SK-N-MC (cell line): ENCODE measurements around the gene MORN5.

Source experiments
- DNase-seq: peaks from one replicate; pipeline ENCODE4 v3.0.0-alpha.2; 2011; ENCODE audit warnings: low read depth, low spot score
- H3K27ac ChIP-seq: fragments of 200-600 bp; sonication (generic); 2 replicates; pipeline ENCODE4 v1.5.1; 2016; ENCODE audit warnings: mixed run types
- H3K36me3 ChIP-seq: fragments of 200-600 bp; sonication (generic); 2 replicates; pipeline ENCODE4 v1.6.1; 2017; ENCODE audit warnings: antibody characterized with exemption, low read length, mixed read lengths; ENCODE audit not compliant: insufficient read depth
- H3K4me3 ChIP-seq: fragments of 200-600 bp; sonication (generic); 2 replicates; pipeline ENCODE4 v1.5.1; 2016
- H3K9ac ChIP-seq: fragments of 200-600 bp; sonication (generic); 2 replicates; pipeline ENCODE4 v1.8.0; 2017; ENCODE audit warnings: mixed run types, mixed read lengths; ENCODE audit not compliant: insufficient read length
- H3K9me3 ChIP-seq: fragments of 200-600 bp; sonication (generic); 2 replicates; pipeline ENCODE4 v1.6.1; 2017; ENCODE audit warnings: low read depth, mild to moderate bottlenecking, antibody characterized with exemption, low read length, moderate library complexity, mixed read lengths
- EZH2 ChIP-seq: fragments of 200-600 bp; sonication (generic); IDR thresholded peaks from one replicate; pipeline ENCODE4 v1.6.1; 2017; ENCODE audit warnings: antibody characterized with exemption
- FOXP2 ChIP-seq: optimal IDR thresholded peaks from 2 replicates; pipeline ENCODE3; 2011; ENCODE audit warnings: mild to moderate bottlenecking, moderate library complexity; ENCODE audit not compliant: insufficient read depth; ENCODE audit errors: extremely low read length, control extremely low read depth
- POLR2AphosphoS5 ChIP-seq: IDR thresholded peaks from 2 replicates; pipeline ENCODE4 v1.6.1; 2012; ENCODE audit warnings: mild to moderate bottlenecking, low read depth, low read length, borderline replicate concordance

MORN5 gene

DNA sequence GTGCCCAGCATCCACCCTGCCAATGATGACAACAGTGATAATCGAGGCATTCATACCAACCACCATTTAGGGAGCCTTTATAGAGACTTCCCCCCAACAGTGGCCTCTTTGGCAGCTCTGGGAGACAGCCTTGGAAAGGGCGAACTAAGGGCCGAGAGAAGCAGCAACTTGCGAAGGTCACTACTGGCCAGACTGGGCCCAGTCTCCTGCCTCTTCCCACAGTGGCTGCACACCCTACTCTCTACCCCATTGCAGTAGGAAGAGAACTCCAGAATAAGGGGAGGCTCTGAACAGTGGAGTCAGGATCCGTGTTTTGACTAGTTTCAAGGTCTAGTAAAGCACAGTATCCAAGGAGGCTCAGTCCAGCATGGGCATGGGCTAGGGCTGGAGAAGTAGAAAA is 63.7 kb downstream of the MORN5 start:
- no peak for TF ChIP-seq FOXP2
- no peak for TF ChIP-seq POLR2AphosphoS5
- no peak for TF ChIP-seq EZH2
- no peak for DNase-seq
- Histone ChIP-seq H3K4me3 (no peak overlapping the region), H3K9ac (no peak overlapping the region), H3K9me3 (no peaks in the 10 kb centered on the region), H3K27ac (no peak overlapping the region), H3K36me3 (no peaks in the 10 kb centered on the region)

DNA sequence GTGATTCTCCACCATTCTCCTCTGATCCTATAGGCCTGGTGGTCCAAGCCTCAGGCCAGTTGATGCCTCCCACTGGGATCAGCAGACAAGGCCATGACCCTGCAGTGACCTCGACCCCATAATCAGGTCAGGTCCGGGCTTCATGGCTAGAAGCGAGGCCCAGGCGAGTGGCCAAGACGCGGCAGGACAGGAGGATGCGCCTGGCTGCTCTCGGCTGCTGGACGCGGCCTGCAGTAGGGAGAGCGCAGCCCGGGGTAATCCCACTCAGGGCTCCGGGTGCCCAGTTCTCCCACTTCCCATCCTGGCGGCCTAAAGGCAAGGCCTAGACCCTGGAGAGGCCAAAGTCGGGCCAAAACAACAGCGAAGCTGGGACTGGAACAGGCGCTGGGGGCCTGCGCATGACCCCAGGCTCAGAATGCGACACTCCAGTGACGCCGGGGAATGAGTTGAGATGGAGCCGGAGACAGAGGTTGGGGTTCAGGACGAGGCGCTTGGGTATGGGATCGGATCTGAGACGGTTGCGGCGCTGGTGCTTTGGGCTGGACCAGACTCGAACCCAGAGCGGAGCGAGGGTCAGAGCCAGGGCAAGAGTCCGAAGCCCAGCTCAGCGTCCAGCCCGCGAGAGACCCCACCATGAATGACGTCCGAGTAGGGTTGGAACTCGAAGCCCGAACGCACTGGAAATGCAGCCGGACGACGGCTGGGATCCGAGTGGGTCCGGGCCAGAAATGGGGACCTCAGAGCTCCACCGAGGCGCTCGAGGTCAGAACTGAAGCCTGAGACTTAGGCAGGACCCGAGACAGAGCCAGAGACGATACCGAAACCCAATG is 65.8 kb downstream of the MORN5 start:
- TF ChIP-seq EZH2 = no peak
- no peak for TF ChIP-seq POLR2AphosphoS5
- TF ChIP-seq FOXP2 = no peak
- Histone ChIP-seq H3K9ac (no peak overlapping the region), H3K27ac (no peak overlapping the region), H3K4me3 (no peak overlapping the region), H3K9me3 (no peaks in the 10 kb centered on the region), H3K36me3 (no peaks in the 10 kb centered on the region)
- no peak for DNase-seq

DNA sequence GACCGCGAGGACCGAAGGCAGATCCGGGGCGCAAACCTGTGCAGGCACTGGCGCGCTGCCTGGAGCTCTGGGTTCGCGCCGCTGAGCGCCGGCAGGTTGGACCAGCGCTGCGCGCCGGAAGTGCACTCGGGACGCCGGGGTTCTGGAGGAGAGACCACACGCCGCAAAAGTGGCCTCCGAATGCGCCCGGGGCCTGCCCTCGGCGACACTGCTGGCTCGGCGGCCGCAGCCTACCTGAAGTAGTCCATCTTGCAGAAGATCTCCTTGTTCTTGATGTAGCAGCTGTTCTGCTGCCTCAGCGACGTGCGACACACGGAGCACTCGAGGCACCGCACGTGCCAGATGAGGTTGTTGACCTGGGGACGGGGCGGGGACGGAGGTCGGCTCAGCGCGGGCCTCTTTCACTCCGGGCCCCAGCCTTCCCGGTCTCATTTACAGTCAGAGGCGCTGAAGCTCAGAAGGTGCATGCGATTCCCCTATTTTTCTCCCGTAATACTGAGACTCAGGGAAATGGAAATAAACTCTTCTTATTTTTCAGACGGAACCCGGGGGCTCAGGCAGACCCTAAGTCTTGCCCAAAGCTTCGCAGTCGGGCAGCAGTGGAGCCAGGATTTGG is 66.5 kb downstream of the MORN5 start:
- H3K4me3 ChIP-seq = no peak overlapping the region
- no peak for DNase-seq

GRCh38 chr9:122226758-122227574 is 67.3 kb downstream of the MORN5 start:
- Histone ChIP-seq H3K4me3 (no peak overlapping the region), H3K9ac (no peak overlapping the region), H3K36me3 (no peaks in the 10 kb centered on the region), H3K27ac (no peak overlapping the region), H3K9me3 (no peaks in the 10 kb centered on the region)
- peak; percentile 65 for TF ChIP-seq EZH2
- TF ChIP-seq FOXP2 = no peak
- TF ChIP-seq POLR2AphosphoS5 = no peak
- no peak for DNase-seq

More for the DNA sequence above, 66.5 kb downstream of the MORN5 start:
- no peaks in the 10 kb centered on the region for H3K9me3 ChIP-seq
- no peak overlapping the region for H3K27ac ChIP-seq
- H3K9ac ChIP-seq = no peak overlapping the region
- H3K36me3 ChIP-seq = no peaks in the 10 kb centered on the region
- TF ChIP-seq FOXP2 (no peak), EZH2 (peak; percentile 81), POLR2AphosphoS5 (no peak)

GRCh38 chr9:122227575-122227900 is 67.8 kb downstream of the MORN5 start:
- TF ChIP-seq EZH2 (no peak), FOXP2 (no peak), POLR2AphosphoS5 (no peak)
- Histone ChIP-seq H3K36me3 (no peaks in the 10 kb centered on the region), H3K9ac (no peak overlapping the region), H3K27ac (no peak overlapping the region), H3K9me3 (no peaks in the 10 kb centered on the region), H3K4me3 (no peak overlapping the region)
- DNase-seq = no peak

- no peaks in the 10 kb centered on the region for H3K9me3 ChIP-seq
- TF ChIP-seq EZH2 (no peak), POLR2AphosphoS5 (no peak), FOXP2 (no peak)
- no peak overlapping the region for H3K27ac ChIP-seq
- peak overlapping the region; percentile 67 for H3K4me3 ChIP-seq
- H3K36me3 ChIP-seq = no peaks in the 10 kb centered on the region
- no peak overlapping the region for H3K9ac ChIP-seq
- no peak for DNase-seq
Observed at GRCh38 chr9:122228191-122228567, 68.5 kb downstream of the MORN5 start.

DNA sequence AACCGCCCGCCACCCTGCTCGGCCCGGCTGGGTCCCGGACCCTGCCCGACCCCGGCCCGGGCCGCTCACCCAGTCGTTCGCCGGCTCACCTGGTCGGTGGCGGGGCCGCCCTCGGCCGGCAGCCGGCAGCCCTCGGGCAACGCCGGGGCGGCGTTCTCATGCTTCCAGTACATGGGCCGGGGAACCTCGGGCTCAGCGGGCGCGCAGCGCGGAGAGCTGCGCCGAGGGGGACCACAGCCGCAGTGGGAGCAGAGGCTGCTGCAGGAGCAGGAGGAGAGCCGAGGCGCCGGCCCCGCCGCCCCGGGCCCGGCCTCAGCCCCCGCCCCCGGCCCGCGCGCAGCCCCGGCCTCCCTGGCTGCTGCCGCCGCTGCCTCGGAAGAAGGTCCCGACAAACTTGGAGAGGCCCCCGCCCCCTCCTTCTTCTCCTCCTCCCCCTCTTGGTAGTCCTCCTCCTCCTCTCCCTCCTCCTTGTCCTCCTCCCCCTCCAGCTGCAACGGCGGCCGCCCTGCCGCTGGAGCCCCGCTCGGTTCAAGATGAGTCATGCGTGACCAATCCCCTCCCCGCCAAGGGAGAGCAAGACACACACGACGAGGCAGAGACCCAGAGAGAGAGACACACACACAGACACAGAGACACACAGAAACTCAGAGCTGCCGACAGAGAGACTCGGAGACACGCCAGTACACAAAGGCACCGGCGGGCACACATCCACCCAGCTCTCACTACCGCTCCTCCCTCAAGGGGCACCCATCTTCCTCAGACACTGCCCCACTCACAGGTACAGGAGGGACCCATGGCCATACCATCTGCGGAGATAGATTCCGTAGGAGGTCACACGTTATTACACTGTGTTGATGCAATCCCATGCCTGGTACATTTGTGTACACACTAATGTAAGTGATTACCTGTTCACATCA is 69.1 kb downstream of the MORN5 start, which contains the start of gene LHX6:
TSS of gene LHX6 (minus strand) at position 390 of the 917 bp plus-strand sequence. CDS start at position 173, 217 bp downstream.
- peak within 1 kb of the TSS; percentile 67 for H3K4me3 ChIP-seq
- no peak within 1 kb of the TSS for H3K9ac ChIP-seq

More for the DNA sequence above, 69.1 kb downstream of the MORN5 start, which contains the start of gene LHX6:
- Histone ChIP-seq H3K27ac (no peak within 1 kb of the TSS), H3K36me3 (no peaks in the 10 kb centered on the region), H3K9me3 (no peaks in the 10 kb centered on the region)
- DNase-seq = no peak
- TF ChIP-seq POLR2AphosphoS5 = no peak
- peak; percentile 99 for TF ChIP-seq EZH2
